Mammary epithelial cell (primary cell): ENCODE data around the gene S100PBP.

Experiments
- EZH2 ChIP-seq: IDR thresholded peaks from 2 replicates; pipeline ENCODE4 v1.6.1; 2012; ENCODE audit warnings: low read length, inconsistent platforms, borderline replicate concordance
- TF ChIP-seq, protein P1 (sequence below), 2 donors: IDR thresholded peaks in 1 of 2; conservative IDR thresholded peaks in 1 of 2; 2 replicates each; pipeline ENCODE4 v1.5.1; 2011 to 2012; ENCODE audit warnings: inconsistent platforms in 2 of 2, low read length in 2 of 2, mild to moderate bottlenecking in 2 of 2, control low read depth in 1 of 2, low read depth in 1 of 2; ENCODE audit not compliant: insufficient read depth in 1 of 2; ENCODE audit errors: extremely low read depth in 1 of 2

GRCh38 chr1:32881871-32882850 lies 64.7 kb downstream of the S100PBP start:
- TF ChIP-seq, protein P1, sequence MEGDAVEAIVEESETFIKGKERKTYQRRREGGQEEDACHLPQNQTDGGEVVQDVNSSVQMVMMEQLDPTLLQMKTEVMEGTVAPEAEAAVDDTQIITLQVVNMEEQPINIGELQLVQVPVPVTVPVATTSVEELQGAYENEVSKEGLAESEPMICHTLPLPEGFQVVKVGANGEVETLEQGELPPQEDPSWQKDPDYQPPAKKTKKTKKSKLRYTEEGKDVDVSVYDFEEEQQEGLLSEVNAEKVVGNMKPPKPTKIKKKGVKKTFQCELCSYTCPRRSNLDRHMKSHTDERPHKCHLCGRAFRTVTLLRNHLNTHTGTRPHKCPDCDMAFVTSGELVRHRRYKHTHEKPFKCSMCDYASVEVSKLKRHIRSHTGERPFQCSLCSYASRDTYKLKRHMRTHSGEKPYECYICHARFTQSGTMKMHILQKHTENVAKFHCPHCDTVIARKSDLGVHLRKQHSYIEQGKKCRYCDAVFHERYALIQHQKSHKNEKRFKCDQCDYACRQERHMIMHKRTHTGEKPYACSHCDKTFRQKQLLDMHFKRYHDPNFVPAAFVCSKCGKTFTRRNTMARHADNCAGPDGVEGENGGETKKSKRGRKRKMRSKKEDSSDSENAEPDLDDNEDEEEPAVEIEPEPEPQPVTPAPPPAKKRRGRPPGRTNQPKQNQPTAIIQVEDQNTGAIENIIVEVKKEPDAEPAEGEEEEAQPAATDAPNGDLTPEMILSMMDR (conservative IDR thresholded peaks at IDR 0.05 in 1 of 2, IDR thresholded peaks at IDR 0.05 in 1 of 2; ENCODE audit: extremely low read depth in 1 of 2, insufficient read depth in 1 of 2, low read depth in 1 of 2, low read length in 2 of 2): no peak
- TF ChIP-seq EZH2: no peak
